ENCODE data around the gene PTPRN2. TPM values are rescaled to one million over a fixed set of nuclear protein-coding genes. Genes with fewer than 3 reads are reported as not detected.
"Not testable (repeated sequence)": the region's sequence is repeated elsewhere in the genome, so short reads cannot be mapped to it uniquely, and the experiment has no call there.

PTPRN2 gene
- total and polyA plus RNA-seq, 9 of the 15 experiments (the other 6 are each of a cell fraction or from before 2014, with no cell fraction given), result not detected

GRCh38 chr7:157910045-157910444 is 677.6 kb downstream of the PTPRN2 start:
- DNase-seq (ENCODE audit: extremely low read depth in 1 of 4, low spot score in 3 of 4); intact Hi-C loops (cut with micrococcal nuclease); ATAC-seq; H3K4me3 ChIP-seq; POLR2A ChIA-PET; CTCF ChIA-PET (ENCODE audit: low intra/inter-chr PET ratio); H4K20me1 ChIP-seq (replicated peaks; ENCODE audit: control insufficient read depth, insufficient read depth, low read length); H2AFZ ChIP-seq (ENCODE audit: low read depth, low read length); H3K9ac ChIP-seq (ENCODE audit: insufficient read depth in 1 of 2, low read depth in 2 of 2, low read length in 2 of 2); H3K4me2 ChIP-seq (ENCODE audit: insufficient read depth, low read length); H3K36me3 ChIP-seq (ENCODE audit: control insufficient read depth, insufficient read depth, low read length); H3K27ac ChIP-seq (ENCODE audit: extremely low read depth, low read depth, low read length); FAIRE-seq; BruUV-seq (replicated peaks); in situ Hi-C loops (cut with MboI); H3K79me2 ChIP-seq (ENCODE audit: control insufficient read depth, insufficient read depth, low read length); H3K9me1 ChIP-seq (ENCODE audit: control insufficient read depth, insufficient read depth, low read length); H3K9me3 ChIP-seq (replicated peaks; ENCODE audit: control insufficient read depth, insufficient read depth, low read depth, low read length): not testable (repeated sequence)
- 18% methylated on average over 33 of the region's 43 CpGs for WGBS (ENCODE audit: insufficient coverage, low coverage, missing lambda C conversion rate)
- H3K4me1 ChIP-seq (replicated peaks in 1 of 2; ENCODE audit: control insufficient read depth in 2 of 2, insufficient read depth in 2 of 2, low read length in 2 of 2), result peaks cover 0 to 15% of the 10 kb centered on the region in 2 experiments; a peak in 1 of 5 replicates
- H3K27me3 ChIP-seq (ENCODE audit: control insufficient read depth in 2 of 2, insufficient read depth in 2 of 2, low read length in 2 of 2), result peaks cover 9 to 48% of the 10 kb centered on the region in 2 experiments

GRCh38 chr7:157909370-157909769 is 678.3 kb downstream of the PTPRN2 start:
- no peak for FAIRE-seq
- no peaks in the 10 kb centered on the region for H3K79me2 ChIP-seq (ENCODE audit: control insufficient read depth, insufficient read depth, low read length)
- in situ Hi-C loops (cut with MboI), result no loop called here
- no peak overlapping the region for H3K27ac ChIP-seq (ENCODE audit: extremely low read depth, low read depth, low read length)
- intact Hi-C loops (cut with micrococcal nuclease), result no loop called here
- no peak for ATAC-seq
- under 1% methylated on average over 8 of the region's 8 CpGs for WGBS (ENCODE audit: insufficient coverage, low coverage, missing lambda C conversion rate)
- ChIA-PET POLR2A (interaction anchor here (0.6 kb wide), 1 partner anchor 34 kb away, joined by 3 read pairs; no protein-coding TSS in a partner anchor), CTCF (ENCODE audit: low intra/inter-chr PET ratio) (no interaction called here)
- peaks cover 4% of the 10 kb centered on the region; the same call in 1 of the 2 replicates for H4K20me1 ChIP-seq (replicated peaks; ENCODE audit: control insufficient read depth, insufficient read depth, low read length)
- H3K27me3 ChIP-seq (ENCODE audit: control insufficient read depth in 2 of 2, insufficient read depth in 2 of 2, low read length in 2 of 2), result peaks cover 16 to 55% of the 10 kb centered on the region in 2 experiments
- no peak overlapping the region for H3K4me3 ChIP-seq
- peaks cover 0 to 15% of the 10 kb centered on the region in 2 experiments; a peak in 1 of 5 replicates for H3K4me1 ChIP-seq (replicated peaks in 1 of 2; ENCODE audit: control insufficient read depth in 2 of 2, insufficient read depth in 2 of 2, low read length in 2 of 2)
- TF ChIP-seq MBD1 (CRISPR knock-in tag; IDR thresholded peaks at IDR 0.05), result no peak
- TF ChIP-seq ZSCAN29 (IDR thresholded peaks at IDR 0.05), result no peak
- no peak for TF ChIP-seq ZNF277 (CRISPR knock-in tag; IDR thresholded peaks at IDR 0.05; ENCODE audit: borderline replicate concordance)
- no TSS peak for BruUV-seq (replicated peaks)
- no peak overlapping the region for H2AFZ ChIP-seq (ENCODE audit: low read depth, low read length)
- no peak for DNase-seq (ENCODE audit: extremely low read depth in 1 of 4, low spot score in 3 of 4)
- H3K9me3 ChIP-seq (replicated peaks; ENCODE audit: control insufficient read depth, insufficient read depth, low read depth, low read length), result no peaks in the 10 kb centered on the region
- H3K4me2 ChIP-seq (ENCODE audit: insufficient read depth, low read length), result no peak overlapping the region
- H3K9ac ChIP-seq (ENCODE audit: insufficient read depth in 1 of 2, low read depth in 2 of 2, low read length in 2 of 2), result no peak overlapping the region
- no peaks in the 10 kb centered on the region for H3K36me3 ChIP-seq (ENCODE audit: control insufficient read depth, insufficient read depth, low read length)
- no peaks in the 10 kb centered on the region for H3K9me1 ChIP-seq (ENCODE audit: control insufficient read depth, insufficient read depth, low read length)
